GM21529 (cell line): ENCODE data around the gene SAXO1.

Experiments
- ATAC-seq: cut with Tn5 transposase; IDR thresholded peaks from one replicate; pipeline ENCODE4 v1.9.1; 2021; ENCODE audit not compliant: unreplicated experiment

The SAXO1 gene

DNA sequence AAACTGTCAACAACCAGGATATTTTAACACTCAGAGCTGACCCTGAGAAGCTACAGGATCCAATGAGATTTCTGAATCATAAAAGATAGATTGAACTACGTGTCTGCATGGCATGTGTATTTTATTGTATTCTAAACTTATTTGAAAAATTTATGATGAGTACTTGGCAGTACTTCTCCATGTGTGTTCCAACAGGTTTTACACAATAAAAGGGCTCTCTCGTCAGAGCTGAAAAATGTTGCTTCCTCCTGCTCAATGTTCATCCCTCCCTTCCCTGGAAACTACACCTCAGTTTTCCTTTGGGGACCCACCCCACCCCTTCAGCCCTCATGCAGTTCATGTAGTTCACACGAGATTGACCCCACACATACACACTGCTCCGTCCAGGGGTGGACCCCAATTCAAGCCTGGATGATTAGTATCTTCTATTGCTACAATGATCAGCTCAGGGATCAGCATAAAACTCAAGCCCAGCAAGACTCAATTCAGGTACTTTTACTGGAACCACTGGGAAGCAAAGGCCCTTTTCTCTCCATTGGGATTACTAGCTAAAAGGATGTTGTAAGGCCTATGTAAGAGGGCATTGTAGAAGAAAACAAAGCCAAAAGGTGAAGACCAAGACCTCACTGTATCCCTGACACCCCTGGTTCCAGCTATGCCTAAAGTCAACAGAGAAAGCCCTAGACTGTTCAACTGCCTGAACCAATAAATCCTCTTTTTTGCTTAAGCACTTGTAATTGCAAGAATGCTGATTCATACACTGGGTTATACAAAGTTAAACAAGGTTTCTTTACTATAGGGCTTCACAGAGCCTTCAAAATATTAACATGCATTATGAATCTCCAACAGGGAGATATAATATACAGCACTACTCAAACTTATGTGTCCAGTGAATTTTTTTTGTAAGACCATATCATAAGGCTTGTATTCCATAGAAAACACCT lies 112.6 kb downstream of the SAXO1 start:
- ATAC-seq, result no peak

DNA sequence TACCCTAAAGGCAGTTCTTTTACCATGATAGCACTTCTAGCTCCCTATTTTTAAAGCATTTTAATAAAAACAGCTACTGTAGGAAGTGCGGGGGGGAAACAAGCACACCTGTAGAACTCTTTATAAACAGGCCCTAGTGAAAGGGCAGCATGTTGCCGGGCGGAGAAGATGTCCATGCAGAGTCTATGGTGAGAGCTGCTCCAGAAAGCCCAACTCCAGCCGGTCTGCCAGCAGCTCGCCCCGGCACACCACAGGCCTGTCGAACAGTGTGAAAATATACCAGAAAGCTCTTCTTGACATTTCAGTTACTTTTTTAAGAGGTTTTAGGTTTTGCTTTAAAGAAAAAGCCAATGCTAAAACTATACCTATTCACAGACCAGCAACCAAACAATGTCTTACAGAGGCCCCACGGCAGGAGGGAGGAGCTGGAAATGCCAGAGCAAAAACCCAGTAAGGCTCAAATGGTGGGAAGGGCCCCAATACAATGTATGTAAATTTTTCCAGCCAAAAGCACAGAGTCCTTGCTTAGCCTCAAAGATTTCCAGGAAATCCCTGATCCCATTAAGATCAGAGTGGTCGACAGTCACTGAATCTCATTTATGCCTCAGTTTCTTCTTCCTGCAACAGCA lies 121.2 kb downstream of the SAXO1 start:
- no peak for ATAC-seq

DNA sequence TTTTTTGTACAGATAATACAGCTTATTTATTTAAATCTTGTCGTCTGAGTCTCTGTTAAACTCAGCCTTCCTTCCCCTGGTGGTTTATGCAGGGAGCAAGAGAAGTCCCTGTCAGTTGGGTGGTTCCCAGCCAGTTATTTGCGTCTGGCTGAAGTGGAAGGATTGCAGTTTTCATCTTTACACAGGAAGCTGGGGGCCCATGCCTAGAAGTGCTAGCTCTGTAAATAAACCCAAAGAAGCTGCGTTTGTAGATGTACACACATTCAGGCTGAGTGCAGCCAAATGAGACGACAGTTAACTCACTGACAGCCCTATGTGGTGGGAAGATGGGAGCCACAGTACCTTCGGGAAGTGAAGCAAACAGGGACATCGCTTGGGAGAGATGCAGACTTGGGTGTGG lies 122.1 kb downstream of the SAXO1 start:
- ATAC-seq, result no peak

GRCh38 chr9:18910435-18910834 lies 122.6 kb downstream of the SAXO1 start:
- ATAC-seq, result no peak

DNA sequence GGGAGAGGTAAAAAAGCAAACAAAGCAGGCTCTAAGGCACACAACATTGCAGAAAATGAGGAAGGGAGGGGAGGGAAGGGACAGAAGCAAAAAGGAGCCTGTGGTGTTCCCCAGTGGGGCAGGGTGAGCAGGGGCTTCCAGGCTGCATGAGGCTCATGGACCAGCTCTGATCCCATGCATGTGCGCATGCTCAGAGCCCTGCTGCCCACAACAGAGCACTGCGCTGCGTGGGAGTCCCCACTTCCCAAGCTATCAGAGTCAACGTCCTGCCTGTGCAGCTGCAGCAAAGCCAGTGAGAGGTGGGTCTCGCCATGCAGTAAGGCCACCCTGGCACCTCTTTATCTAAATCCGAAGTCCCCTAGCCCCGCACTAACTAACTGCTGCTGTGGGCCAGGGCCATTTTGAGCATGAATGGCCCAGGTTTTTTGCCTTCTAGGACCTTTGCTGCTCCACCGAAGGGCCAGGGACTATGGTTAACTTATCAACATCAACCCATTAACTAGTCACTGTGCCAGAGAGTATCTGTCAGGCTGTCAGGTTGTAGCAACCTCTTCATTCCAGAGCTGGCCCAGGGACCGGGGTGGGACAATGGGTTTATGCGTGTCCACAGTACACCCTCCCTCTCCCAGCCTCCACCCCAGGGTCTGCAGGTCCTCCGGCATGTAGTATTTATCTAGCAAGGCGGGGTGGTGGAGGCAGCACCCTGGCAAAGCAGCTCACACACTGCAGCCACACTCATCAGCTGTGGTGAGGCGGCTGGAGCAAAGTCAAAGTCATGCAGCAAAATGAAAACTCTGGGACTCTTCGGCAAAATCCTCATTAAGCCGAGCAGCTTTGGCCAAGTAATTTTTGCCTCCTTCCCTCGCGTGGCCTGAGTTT lies 123.6 kb downstream of the SAXO1 start:
- ATAC-seq, result no peak

DNA sequence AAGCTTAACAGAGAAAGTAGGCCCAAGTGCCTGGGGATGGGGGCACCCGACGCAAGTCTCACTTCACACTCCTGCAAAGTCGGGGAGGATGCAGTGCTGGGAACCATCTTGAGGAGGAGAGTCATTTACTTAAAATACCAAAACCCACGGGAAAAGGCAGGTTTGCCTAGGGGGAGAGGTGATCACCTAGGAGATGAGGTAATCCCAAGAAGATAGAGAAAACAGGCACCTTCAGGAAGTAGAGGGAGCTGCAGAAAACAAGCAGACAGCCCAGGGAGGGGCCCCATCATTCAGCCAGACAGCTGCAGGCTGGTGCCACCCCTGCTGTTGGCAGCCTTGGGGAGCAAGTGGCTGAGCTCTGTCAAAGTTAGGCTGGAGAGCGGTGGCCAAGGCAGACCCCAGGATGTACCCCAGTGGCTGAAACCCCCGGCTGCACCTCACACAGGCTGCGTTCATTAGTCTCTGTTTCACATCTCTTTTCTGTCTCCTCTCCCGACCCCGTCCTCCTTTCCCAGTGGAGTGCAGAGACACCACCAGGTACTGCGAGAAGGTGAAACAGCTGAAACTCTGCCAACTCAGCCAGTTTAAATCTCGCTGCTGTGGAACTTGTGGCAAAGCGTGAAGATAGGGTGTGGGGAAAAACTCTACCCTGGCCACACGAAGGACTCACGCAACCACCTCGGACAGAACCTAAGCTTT lies 124.9 kb downstream of the SAXO1 start:
- no peak for ATAC-seq

DNA sequence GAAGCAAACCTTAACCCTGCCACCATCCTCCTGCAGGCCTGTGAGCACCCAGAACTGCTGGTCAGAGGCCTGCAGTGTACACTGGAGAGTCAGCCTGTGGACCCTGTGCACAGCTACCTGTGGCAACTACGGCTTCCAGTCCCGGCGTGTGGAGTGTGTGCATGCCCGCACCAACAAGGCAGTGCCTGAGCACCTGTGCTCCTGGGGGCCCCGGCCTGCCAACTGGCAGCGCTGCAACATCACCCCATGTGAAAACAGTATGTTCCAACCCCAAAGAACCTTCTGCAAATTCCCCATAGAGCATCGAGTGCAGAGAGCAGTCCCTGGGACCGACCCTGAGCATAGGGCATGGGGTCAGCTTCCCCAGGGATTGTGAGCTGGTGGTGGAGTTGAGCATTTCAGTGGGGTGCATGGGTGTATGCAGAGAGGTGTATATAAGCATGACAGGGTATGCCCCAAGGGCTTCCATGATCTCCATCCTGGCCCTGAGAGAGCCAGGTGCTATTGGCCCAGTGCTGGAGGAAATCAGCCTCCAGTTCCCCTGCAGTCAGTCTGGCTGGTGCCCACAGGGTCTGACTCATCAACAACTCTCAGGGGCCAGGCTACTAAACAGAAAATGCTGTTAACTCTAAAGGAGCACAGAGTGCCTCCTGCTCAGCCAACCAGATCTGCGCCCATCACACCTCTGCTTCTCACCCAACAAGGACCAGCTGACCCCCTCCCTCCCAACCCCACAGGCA lies 126.2 kb downstream of the SAXO1 start:
- ATAC-seq, result no peak

DNA sequence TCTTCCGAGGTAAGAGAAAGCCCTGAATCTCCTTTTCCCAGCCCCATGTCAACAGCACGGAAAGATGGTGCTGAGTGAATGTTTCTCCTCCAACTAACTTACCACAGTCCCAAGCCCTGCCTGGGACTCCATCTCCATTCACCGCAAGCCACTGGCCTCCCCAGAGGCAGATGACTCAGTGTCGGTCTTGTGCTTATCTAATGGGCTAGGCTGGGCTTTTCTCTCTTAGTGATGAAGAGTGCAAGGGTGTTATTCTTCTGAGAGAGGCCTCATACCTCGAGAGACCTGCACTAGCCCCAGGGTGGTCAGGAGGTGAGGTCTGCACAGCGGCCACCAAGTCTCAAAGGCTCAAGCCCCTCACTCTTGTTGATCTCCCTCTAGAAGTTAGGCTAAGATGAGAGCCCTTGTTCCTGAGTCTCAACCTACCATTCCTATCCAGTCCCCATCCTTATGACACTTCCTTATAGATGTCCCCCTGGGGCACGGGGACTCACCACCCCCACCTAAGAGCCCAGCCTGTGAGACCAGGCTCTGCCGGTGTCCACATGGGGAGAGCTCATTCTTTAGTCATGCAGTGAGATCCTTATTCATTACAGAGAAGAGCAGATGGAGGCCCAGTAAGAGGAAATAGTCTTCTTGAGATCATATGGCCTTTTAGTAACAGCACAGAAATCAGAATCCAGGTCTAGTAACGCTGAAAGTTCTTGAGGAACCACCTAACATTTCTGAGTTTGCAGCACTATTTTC lies 127.0 kb downstream of the SAXO1 start:
- no peak for ATAC-seq

DNA sequence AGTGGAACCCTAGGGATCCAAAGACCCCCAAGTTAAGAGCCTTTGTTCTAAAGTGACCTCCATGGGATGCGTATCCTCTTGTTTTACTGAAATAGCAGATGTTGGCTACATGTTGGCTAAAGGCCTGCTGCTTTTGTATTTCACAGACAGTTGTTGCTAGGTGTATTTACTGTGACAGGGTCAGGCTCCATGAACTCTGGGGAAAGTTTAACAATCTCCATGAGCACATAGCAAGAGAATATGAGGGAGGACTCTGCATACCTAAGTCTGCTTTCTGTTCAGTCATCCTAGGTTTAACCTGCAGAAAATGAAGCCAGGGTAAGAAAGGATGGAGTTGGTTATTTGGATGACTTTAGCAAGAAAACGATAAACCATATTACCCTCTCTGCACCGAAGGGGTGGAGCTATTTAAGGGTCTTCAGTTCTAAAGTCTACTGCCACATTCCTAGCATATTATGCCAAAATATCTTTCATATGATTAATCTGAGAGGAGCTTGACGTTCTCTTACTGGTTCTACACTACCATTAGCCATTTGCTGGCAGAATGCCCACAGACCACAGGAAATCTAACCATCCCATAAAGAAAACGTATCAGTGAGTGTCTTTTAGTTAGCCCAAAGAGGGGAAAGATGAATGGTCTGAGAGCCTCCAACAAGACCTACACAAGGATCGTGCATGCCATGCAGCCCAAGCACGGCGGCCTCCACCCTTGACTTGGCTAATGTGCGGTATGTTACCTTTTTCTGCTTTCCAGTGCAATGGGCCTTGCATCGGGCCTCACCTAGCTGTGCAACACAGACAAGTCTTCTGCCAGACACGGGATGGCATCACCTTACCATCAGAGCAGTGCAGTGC lies 127.8 kb downstream of the SAXO1 start:
- ATAC-seq, result no peak

- no peak for ATAC-seq
These were observed 129.6 kb downstream of the SAXO1 start for GRCh38 chr9:18903450-18903849.

DNA sequence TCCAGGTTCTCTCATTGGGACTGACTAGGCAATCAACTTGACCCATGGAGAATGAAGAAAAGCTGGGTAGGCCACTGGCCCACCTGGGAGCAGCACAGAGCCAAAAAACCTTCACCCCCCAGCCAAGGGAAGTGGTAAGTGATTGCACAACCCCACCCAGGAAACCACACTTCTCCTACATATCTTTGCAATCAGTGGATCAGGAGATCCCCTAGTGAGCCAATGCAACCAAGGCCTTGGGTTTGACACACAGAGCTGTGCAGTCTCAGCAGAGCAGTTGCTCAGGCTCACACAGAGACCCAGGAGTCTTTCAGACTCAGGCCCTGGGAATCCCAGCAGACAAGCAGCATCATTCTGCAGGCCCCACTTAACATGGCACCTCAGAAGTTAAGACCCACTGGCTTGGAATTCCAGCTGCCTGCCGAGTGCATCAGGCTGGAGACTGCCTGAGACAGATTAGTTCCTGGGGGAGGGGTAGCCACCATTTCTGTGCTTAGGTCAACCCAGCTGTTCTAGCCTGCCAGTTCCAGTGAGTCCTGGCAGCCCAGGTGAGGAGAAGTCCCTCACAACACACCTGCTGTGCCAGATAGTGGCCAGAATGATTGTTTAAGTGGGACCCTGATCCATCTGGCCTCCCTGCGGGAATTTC lies 136.4 kb downstream of the SAXO1 start:
- ATAC-seq, result no peak

- no peak for ATAC-seq
These were observed 137.0 kb downstream of the SAXO1 start for GRCh38 chr9:18896004-18896403.

GRCh38 chr9:18893491-18893890 lies 139.5 kb downstream of the SAXO1 start:
- ATAC-seq, result no peak

GRCh38 chr9:18893046-18893445 lies 140.0 kb downstream of the SAXO1 start:
- ATAC-seq, result no peak

GRCh38 chr9:18891946-18892670 lies 140.9 kb downstream of the SAXO1 start:
- no peak for ATAC-seq

DNA sequence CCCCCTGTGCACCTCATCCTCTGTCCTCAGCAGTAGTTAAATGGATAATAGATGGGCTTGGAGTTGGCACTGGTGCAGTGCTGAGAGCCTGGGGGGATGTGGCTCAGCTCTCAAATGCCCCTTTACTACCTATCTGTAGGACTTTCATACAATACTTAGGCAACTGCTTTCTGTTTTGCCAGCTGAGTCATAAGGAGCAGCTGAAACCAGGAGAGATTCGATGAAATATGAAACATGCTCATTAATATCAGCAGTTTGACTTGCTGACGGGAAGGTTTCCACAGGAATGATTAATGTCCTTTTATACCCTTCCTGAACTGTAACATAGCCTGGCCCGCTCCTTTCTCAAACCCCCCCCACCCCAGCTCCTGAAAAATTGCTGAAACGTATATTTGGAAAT lies 142.6 kb downstream of the SAXO1 start:
- ATAC-seq, result peak; percentile 79

GRCh38 chr9:18889550-18889949 lies 143.5 kb downstream of the SAXO1 start:
- no peak for ATAC-seq
